IMR-90 (cell line): ENCODE measurements around the gene CYFIP1. TPM values are rescaled to one million over a fixed set of nuclear protein-coding genes. Genes with fewer than 3 reads are reported as not detected.

ENCODE experiments used
- ATAC-seq: fragments of 200-7000 bp; cut with Tn5 transposase; 2 replicates; pipeline ENCODE4 v1.9.1; 2020; ENCODE audit warnings: low read depth, mild to moderate bottlenecking, moderate library complexity
- BruUV-seq: library from RNA; stranded (reverse); fragments of 400-500 nt; replicated peaks from 2 replicates; lab custom pipeline; 2021; lab: Mats Ljungman, UMichigan
- CTCF ChIA-PET: fragments of 300-600 bp; formaldehyde crosslinking; extraction: SDS; loops from one replicate; lab custom pipeline; 2021; ENCODE audit warnings: antibody characterized with exemption; lab: Yijun Ruan, JAX
- POLR2A ChIA-PET: fragments of 300-600 bp; sonication (Branson Sonifier 250); formaldehyde crosslinking; loops from one replicate; lab custom pipeline; 2022; ENCODE audit warnings: antibody characterized with exemption; ENCODE audit not compliant: unreplicated experiment; lab: Charles Lee
- DNase-seq: peaks from one replicate; pipeline ENCODE4 v3.0.0; 2013
- H2AFZ ChIP-seq: replicated peaks from 2 replicates; pipeline ENCODE3; 2013; ENCODE audit warnings: low read length, mild to moderate bottlenecking; ENCODE audit not compliant: poor library complexity
- H2AK5ac ChIP-seq: 2 replicates; pipeline ENCODE4 v1.6.1; 2013; ENCODE audit warnings: low read depth, low read length, inconsistent platforms
- H2AK9ac ChIP-seq: replicated peaks from 2 replicates; pipeline ENCODE3; 2013; ENCODE audit warnings: mild to moderate bottlenecking, low read depth, low read length, moderate library complexity; ENCODE audit not compliant: poor library complexity
- H2BK120ac ChIP-seq: 2 replicates; pipeline ENCODE4 v1.6.1; 2013; ENCODE audit warnings: low read depth, low read length, inconsistent platforms
- H2BK15ac ChIP-seq: 3 replicates; pipeline ENCODE4 v1.6.1; 2013; ENCODE audit warnings: low read depth, low read length, inconsistent platforms
- H2BK20ac ChIP-seq: 2 replicates; pipeline ENCODE4 v1.6.1; 2013; ENCODE audit warnings: low read depth, mild to moderate bottlenecking, inconsistent platforms, low read length, moderate library complexity
- H2BK5ac ChIP-seq: 2 replicates; pipeline ENCODE4 v1.6.1; 2013; ENCODE audit warnings: mild to moderate bottlenecking, low read depth, low read length, inconsistent platforms; ENCODE audit not compliant: poor library complexity, severe bottlenecking
- H3K14ac ChIP-seq: replicated peaks from 2 replicates; pipeline ENCODE4 v1.6.1; 2013; ENCODE audit warnings: low read depth, low read length, inconsistent platforms
- H3K18ac ChIP-seq: 2 replicates; pipeline ENCODE4 v1.6.1; 2013; ENCODE audit warnings: low read depth, low read length, control low read depth
- H3K23ac ChIP-seq: 2 replicates; pipeline ENCODE4 v1.6.1; 2013; ENCODE audit warnings: low read depth, low read length, inconsistent platforms
- H3K27ac ChIP-seq: 2 replicates; pipeline ENCODE4 v1.5.1; 2013; ENCODE audit warnings: mild to moderate bottlenecking, control low read depth, low read length; ENCODE audit not compliant: insufficient read depth
- H3K27me3 ChIP-seq: 2 replicates; pipeline ENCODE4 v1.6.1; 2013; ENCODE audit warnings: low read length; ENCODE audit not compliant: control insufficient read depth, insufficient read depth
- H3K36me3 ChIP-seq: 2 replicates; pipeline ENCODE4 v1.6.1; 2013; ENCODE audit warnings: low read length, mixed read lengths; ENCODE audit not compliant: control insufficient read depth, insufficient read depth
- H3K4ac ChIP-seq: 2 replicates; pipeline ENCODE4 v1.6.1; 2013; ENCODE audit warnings: low read depth, low read length, inconsistent platforms
- H3K4me1 ChIP-seq: 2 replicates; pipeline ENCODE4 v1.6.1; 2013; ENCODE audit warnings: low read length, mixed read lengths; ENCODE audit not compliant: control insufficient read depth, insufficient read depth
- H3K4me2 ChIP-seq: 2 replicates; pipeline ENCODE4 v1.6.1; 2013; ENCODE audit warnings: low read depth, mild to moderate bottlenecking, control low read depth, low read length, moderate library complexity
- H3K4me3 ChIP-seq: 2 replicates; pipeline ENCODE4 v1.5.1; 2013; ENCODE audit warnings: low read depth, mild to moderate bottlenecking, control low read depth, low read length, moderate library complexity; ENCODE audit not compliant: insufficient read depth
- H3K56ac ChIP-seq: 2 replicates; pipeline ENCODE4 v1.6.1; 2013; ENCODE audit warnings: low read length, inconsistent platforms; ENCODE audit not compliant: insufficient read depth; ENCODE audit errors: extremely low read depth
- H3K79me1 ChIP-seq, 2 experiments: 2 replicates each; pipeline ENCODE4 v1.6.1; 2013; ENCODE audit warnings: low read length in 2 of 2, inconsistent platforms in 1 of 2, low read depth in 1 of 2
- H3K9ac ChIP-seq: 2 replicates; pipeline ENCODE4 v1.6.1; 2013; ENCODE audit warnings: low read depth, low read length, control low read depth
- H3K9me1 ChIP-seq: 2 replicates; pipeline ENCODE4 v1.6.1; 2013; ENCODE audit warnings: low read length, inconsistent platforms; ENCODE audit not compliant: insufficient read depth
- H3K9me3 ChIP-seq: 2 replicates; pipeline ENCODE4 v1.6.1; 2013; ENCODE audit warnings: low read length; ENCODE audit not compliant: control insufficient read depth, insufficient read depth
- H4K20me1 ChIP-seq: 2 replicates; pipeline ENCODE4 v1.6.1; 2013; ENCODE audit warnings: low read length, inconsistent platforms; ENCODE audit not compliant: insufficient read depth
- H4K5ac ChIP-seq: 2 replicates; pipeline ENCODE4 v1.6.1; 2013; ENCODE audit warnings: mild to moderate bottlenecking, low read depth, low read length, control low read depth
- H4K8ac ChIP-seq, 2 experiments: 2 replicates each; pipeline ENCODE4 v1.6.1; 2013; ENCODE audit warnings: low read depth in 2 of 2, low read length in 2 of 2, control low read depth in 1 of 2, inconsistent platforms in 1 of 2
- H4K91ac ChIP-seq: 2 replicates; pipeline ENCODE4 v1.6.1; 2013; ENCODE audit warnings: low read depth, low read length, inconsistent platforms; ENCODE audit not compliant: insufficient read depth
- CEBPB ChIP-seq: IDR thresholded peaks from 2 replicates; pipeline ENCODE4 v1.6.1; 2012; ENCODE audit warnings: low read depth, low read length, improper control_type of control experiment
- ELK1 ChIP-seq: fragments of 150-350 bp; IDR thresholded peaks from 2 replicates; pipeline ENCODE4 v1.6.1; 2016; ENCODE audit warnings: low read depth, mild to moderate bottlenecking, low read length, moderate library complexity, borderline replicate concordance
- FOS ChIP-seq: fragments of 150-350 bp; IDR thresholded peaks from 2 replicates; pipeline ENCODE4 v1.6.1; 2016; ENCODE audit warnings: low read depth, low read length
- MAFK ChIP-seq: IDR thresholded peaks from 2 replicates; pipeline ENCODE4 v1.6.1; 2012; ENCODE audit warnings: low read depth, low read length, improper control_type of control experiment
- MAZ ChIP-seq: IDR thresholded peaks from 2 replicates; pipeline ENCODE4 v1.6.1; 2012; ENCODE audit warnings: low read depth, mild to moderate bottlenecking, low read length, improper control_type of control experiment, moderate library complexity, borderline replicate concordance
- MXI1 ChIP-seq: IDR thresholded peaks from 2 replicates; pipeline ENCODE4 v1.6.1; 2012; ENCODE audit warnings: low read depth, mild to moderate bottlenecking, low read length, moderate library complexity, borderline replicate concordance
- NFE2L2 ChIP-seq: fragments of 150-350 bp; IDR thresholded peaks from 2 replicates; pipeline ENCODE4 v1.6.1; 2016; ENCODE audit warnings: low read depth, mild to moderate bottlenecking, low read length
- POLR2A ChIP-seq: IDR thresholded peaks from 2 replicates; pipeline ENCODE4 v1.6.1; 2012; ENCODE audit warnings: mild to moderate bottlenecking, low read depth, low read length
- RAD21 ChIP-seq: IDR thresholded peaks from 2 replicates; pipeline ENCODE4 v1.6.1; 2012; ENCODE audit warnings: low read length, improper control_type of control experiment
- RFX5 ChIP-seq: IDR thresholded peaks from 2 replicates; pipeline ENCODE4 v1.8.0; 2012; ENCODE audit warnings: low read depth, mild to moderate bottlenecking, low read length, moderate library complexity
- SMC3 ChIP-seq: fragments of 150-350 bp; IDR thresholded peaks from 2 replicates; pipeline ENCODE4 v1.6.1; 2016; ENCODE audit warnings: low read depth, mild to moderate bottlenecking, antibody characterized with exemption, low read length, moderate library complexity
- USF2 ChIP-seq: fragments of 150-350 bp; IDR thresholded peaks from 2 replicates; pipeline ENCODE4 v1.6.1; 2017; ENCODE audit warnings: mild to moderate bottlenecking, antibody characterized with exemption, low read length, low read depth
- WGBS, 2 experiments: methylation state at CpG; one replicate each; pipeline versions ENCODE4 v1.1.5 to v1.1.7; 2013; ENCODE audit warnings: missing lambda C conversion rate in 2 of 2; ENCODE audit not compliant: insufficient read length in 1 of 2; ENCODE audit errors: extremely low coverage in 2 of 2; 5-methylcytosine and 5-hydroxymethylcytosine counted together
- dilution Hi-C: fragments of 300-500 bp; cut with HindIII; formaldehyde crosslinking; loops from one replicate; pipeline ENCODE4 v1.14.3; 2018; ENCODE audit warnings: low sequenced_read_pairs; ENCODE audit not compliant: unreplicated experiment
- in situ Hi-C: fragments of 300-500 bp; cut with MboI; formaldehyde crosslinking; loops from 3 replicates; pipeline ENCODE4 v1.14.3; 2019; ENCODE audit warnings: low sequenced_read_pairs, inconsistent platforms, mixed read lengths
- intact Hi-C: fragments of 100-400 bp; cut with micrococcal nuclease; formaldehyde crosslinking; loops from 2 replicates; pipeline ENCODE4 v1.10.0; 2022
- polyA plus RNA-seq, 3 experiments: library from polyadenylated mRNA; depleted of rRNA; stranded (reverse); fragments of >200 nt; gene quantifications; 2 replicates each; pipeline ENCODE4 v1.2.3, GENCODE V29; 2012; ENCODE audit warnings: low replicate concordance in 1 of 3
- total RNA-seq: library from RNA; depleted of rRNA; stranded (reverse); fragments of >200 nt; gene quantifications from 2 replicates; pipeline ENCODE4 v1.2.3, GENCODE V29; 2012

CYFIP1 gene
- total and polyA plus RNA-seq, 2 of the 4 experiments (the other 2 are of a cell fraction), result 58.4 to 163 TPM

GRCh38 chr15:22891426-22892210 is 88.5 kb downstream of the CYFIP1 start (continued):
- no peak for TF ChIP-seq SMC3

- Histone ChIP-seq H4K91ac (no peak overlapping the region), H2AK5ac (no peak overlapping the region), H3K23ac (no peak overlapping the region), H2AK9ac (no peak overlapping the region), H3K9ac (no peak overlapping the region), H3K4me1 (peaks cover 7% of the 10 kb centered on the region), H4K8ac (no peak overlapping the region), H3K4ac (no peak overlapping the region), H3K27ac (no peak overlapping the region), H3K4me3 (no peak overlapping the region), H2BK20ac (no peak overlapping the region), H3K18ac (no peak overlapping the region), H3K9me3 (no peaks in the 10 kb centered on the region), H3K27me3 (no peaks in the 10 kb centered on the region), H3K56ac (no peak overlapping the region), H2BK120ac (no peak overlapping the region), H2BK5ac (no peak overlapping the region), H3K14ac (no peak overlapping the region), H3K79me1 (peaks cover 15 to 27% of the 10 kb centered on the region in 2 experiments; a peak in 3 of 4 replicates), H3K4me2 (no peak overlapping the region), H3K9me1 (peaks cover 8% of the 10 kb centered on the region), H2BK15ac (no peak overlapping the region), H3K36me3 (peaks cover 28% of the 10 kb centered on the region), H4K20me1 (peaks cover 16% of the 10 kb centered on the region), H4K5ac (no peak overlapping the region), H2AFZ (no peak overlapping the region)
- ChIA-PET CTCF (no interaction called here), POLR2A (no interaction called here)
- TF ChIP-seq CEBPB (no peak), MAZ (no peak), NFE2L2 (no peak), MXI1 (no peak), MAFK (no peak), FOS (no peak), RFX5 (no peak), ELK1 (no peak), POLR2A (no peak), USF2 (no peak), RAD21 (no peak)
- ATAC-seq (no peak), DNase-seq (no peak)
- in situ Hi-C loops (no loop called here), dilution Hi-C loops (no loop called here), intact Hi-C loops (no loop called here)
- no TSS peak for BruUV-seq
- 100% methylated on average over 2 of the region's 11 CpGs; no CpG with 5 or more reads in 1 of the 2 experiments for WGBS, 2 experiments
Measured at GRCh38 chr15:22890296-22890695, 89.9 kb downstream of the CYFIP1 start.
